PC-9 (cell line): Measurements from ENCODE around the gene SHROOM4.

Experiments used
- EZH2 ChIP-seq: fragments of 200-600 bp; sonication (generic); IDR thresholded peaks from 2 replicates; pipeline ENCODE4 v1.8.0; 2017; ENCODE audit warnings: antibody characterized with exemption, low read depth
- TF ChIP-seq, protein P1 (sequence below): fragments of 200-600 bp; sonication (generic); conservative IDR thresholded peaks from 2 replicates; pipeline ENCODE4 v1.6.1; 2017; ENCODE audit warnings: mixed run types, antibody characterized with exemption, mild to moderate bottlenecking, moderate library complexity

DNA sequence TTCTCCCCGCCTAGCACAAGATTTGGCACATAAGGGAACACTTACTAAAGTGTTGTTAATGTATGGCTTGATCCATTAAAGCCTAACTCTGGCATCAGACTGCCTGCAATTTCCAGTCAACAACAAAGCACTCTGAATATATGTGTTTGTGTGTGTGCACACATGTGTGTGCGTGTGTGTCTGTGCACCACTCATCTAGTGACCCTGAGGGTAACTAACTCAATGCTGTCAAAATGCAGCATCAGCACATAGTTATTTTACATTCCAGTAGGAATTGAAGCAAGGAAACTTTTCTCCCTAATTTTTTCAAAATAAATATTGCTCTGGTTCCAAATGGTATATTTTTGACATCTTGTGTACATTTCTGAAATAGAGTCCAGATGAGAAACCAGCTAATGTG is 94.4 kb downstream of the SHROOM4 start:
- TF ChIP-seq, protein P1, sequence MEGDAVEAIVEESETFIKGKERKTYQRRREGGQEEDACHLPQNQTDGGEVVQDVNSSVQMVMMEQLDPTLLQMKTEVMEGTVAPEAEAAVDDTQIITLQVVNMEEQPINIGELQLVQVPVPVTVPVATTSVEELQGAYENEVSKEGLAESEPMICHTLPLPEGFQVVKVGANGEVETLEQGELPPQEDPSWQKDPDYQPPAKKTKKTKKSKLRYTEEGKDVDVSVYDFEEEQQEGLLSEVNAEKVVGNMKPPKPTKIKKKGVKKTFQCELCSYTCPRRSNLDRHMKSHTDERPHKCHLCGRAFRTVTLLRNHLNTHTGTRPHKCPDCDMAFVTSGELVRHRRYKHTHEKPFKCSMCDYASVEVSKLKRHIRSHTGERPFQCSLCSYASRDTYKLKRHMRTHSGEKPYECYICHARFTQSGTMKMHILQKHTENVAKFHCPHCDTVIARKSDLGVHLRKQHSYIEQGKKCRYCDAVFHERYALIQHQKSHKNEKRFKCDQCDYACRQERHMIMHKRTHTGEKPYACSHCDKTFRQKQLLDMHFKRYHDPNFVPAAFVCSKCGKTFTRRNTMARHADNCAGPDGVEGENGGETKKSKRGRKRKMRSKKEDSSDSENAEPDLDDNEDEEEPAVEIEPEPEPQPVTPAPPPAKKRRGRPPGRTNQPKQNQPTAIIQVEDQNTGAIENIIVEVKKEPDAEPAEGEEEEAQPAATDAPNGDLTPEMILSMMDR, result no peak
- TF ChIP-seq EZH2, result no peak
